Esophagus squamous epithelium (tissue), 5 donors: ENCODE data around the gene NXNL2. TPM values are rescaled to one million over a fixed set of nuclear protein-coding genes. Genes with fewer than 3 reads are reported as not detected.

Experiments
- DNase-seq: peaks from one replicate; lab custom pipeline; 2025; lab: John Stamatoyannopoulos, UW
- H3K27ac ChIP-seq, 4 donors: fragments of 200-600 bp; sonication (generic); one replicate each; pipeline ENCODE4 v1.5.1; 2016 to 2019; ENCODE audit warnings: mild to moderate bottlenecking in 1 of 4
- H3K27me3 ChIP-seq, 4 donors: fragments of 200-600 bp; sonication (generic); 1 replicate in 3 of 4; 2 replicates in 1 of 4; pipeline versions ENCODE4 v1.5.1 to v1.6.0; 2017 to 2021; ENCODE audit warnings: antibody characterized with exemption in 1 of 4
- H3K36me3 ChIP-seq, 3 donors: fragments of 200-600 bp; sonication (generic); one replicate each; pipeline ENCODE4 v1.5.1; 2016 to 2019
- H3K4me1 ChIP-seq, 3 donors: fragments of 200-600 bp; sonication (generic); one replicate each; pipeline ENCODE4 v1.5.1; 2017 to 2019
- H3K4me3 ChIP-seq, 4 donors: fragments of 200-600 bp; sonication (generic); 1 replicate in 3 of 4; 2 replicates in 1 of 4; pipeline ENCODE4 v1.5.1; 2016 to 2019; ENCODE audit warnings: mild to moderate bottlenecking in 2 of 4, moderate library complexity in 1 of 4
- H3K9me3 ChIP-seq, 3 donors: fragments of 200-600 bp; sonication (generic); one replicate each; pipeline ENCODE4 v1.5.1; 2016 to 2019
- CTCF ChIP-seq, 6 experiments: fragments of 450-650 bp in 4 of 6; fragments of 200-600 bp in 2 of 6; sonication (generic) in 2 of 6; IDR thresholded peaks; one replicate each; pipeline ENCODE4 v1.5.1; 2016 to 2019; ENCODE audit warnings: antibody characterized with exemption in 6 of 6, mild to moderate bottlenecking in 4 of 6, moderate library complexity in 4 of 6
- POLR2A ChIP-seq, 4 donors: fragments of 450-650 bp; IDR thresholded peaks; one replicate each; pipeline ENCODE4 v1.6.1; 2017; ENCODE audit warnings: antibody characterized with exemption in 4 of 4, mild to moderate bottlenecking in 4 of 4, moderate library complexity in 3 of 4
- WGBS, 2 donors: methylation state at CpG; one replicate each; pipeline ENCODE4 v1.1.5; 2018; 5-methylcytosine and 5-hydroxymethylcytosine counted together
- intact Hi-C: fragments of 100-400 bp; cut with DNase I; formaldehyde crosslinking; loops from one replicate; pipeline ENCODE4 v1.15.0; 2022
- total RNA-seq, 4 donors: library from RNA; depleted of rRNA; stranded (reverse); fragments of >200 nt; gene quantifications; one replicate each; pipeline ENCODE4 v1.1.0, GENCODE V29; 2016
- donor health status: DM: yes; HTN: yes; CAD: no.

Gene NXNL2
- total RNA-seq, 4 donors from 2014 or later = 0.76 TPM; not detected in 3

DNA sequence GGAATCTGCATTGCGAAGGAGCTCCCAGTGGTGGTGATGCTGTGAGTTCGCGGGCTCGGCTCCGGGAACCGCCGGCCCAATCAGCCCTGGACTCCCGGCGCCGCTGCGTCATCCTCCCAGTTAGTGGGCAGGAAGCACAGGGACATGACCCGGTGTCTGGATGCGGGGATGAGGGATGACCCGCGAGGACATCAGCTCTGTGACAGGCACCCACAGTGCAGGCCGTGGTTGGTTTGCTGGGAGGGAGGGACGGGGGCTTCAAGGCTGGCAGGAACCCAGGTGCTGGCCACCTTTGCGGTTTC lies 996 bp downstream of the NXNL2 start:
- peak overlapping the region in 3 of 4 donors; percentile 48 to 70 (median 49) for H3K4me3 ChIP-seq
- peaks cover 0 to 85% (median 0%) of the 10 kb centered on the region in 4 donors for H3K27me3 ChIP-seq
- H3K36me3 ChIP-seq = no peaks in the 10 kb centered on the region
- whole genome bisulfite sequencing, 2 donors = 15 to 50% methylated on average over 3 to 9 of the region's 18 CpGs
- H3K27ac ChIP-seq = peak overlapping the region in 3 of 4 donors; percentile 5 to 91 (median 74)
- peaks cover 16 to 59% (median 22%) of the 10 kb centered on the region in 3 donors for H3K4me1 ChIP-seq
- TF ChIP-seq POLR2A (IDR thresholded peaks at IDR 0.05) = no peak
- no peak for TF ChIP-seq CTCF (IDR thresholded peaks at IDR 0.05)
- no peak for DNase-seq
- intact Hi-C loops = no loop called here
- H3K9me3 ChIP-seq = no peaks in the 10 kb centered on the region

GRCh38 chr9:88536951-88537760 lies 2.2 kb downstream of the NXNL2 start:
- H3K36me3 ChIP-seq = no peaks in the 10 kb centered on the region
- H3K4me3 ChIP-seq = no peak overlapping the region
- intact Hi-C loops = no loop called here
- WGBS, 2 donors = 45 to 59% methylated on average over 14 of the region's 15 CpGs
- peaks cover 0 to 73% (median 0%) of the 10 kb centered on the region in 4 donors for H3K27me3 ChIP-seq
- no peak for TF ChIP-seq POLR2A (IDR thresholded peaks at IDR 0.05)
- DNase-seq = no peak
- H3K9me3 ChIP-seq = no peaks in the 10 kb centered on the region
- H3K4me1 ChIP-seq = peaks cover 16 to 55% (median 22%) of the 10 kb centered on the region in 3 donors
- peak overlapping the region in 2 of 4 donors; percentile 72 to 74 for H3K27ac ChIP-seq

DNA sequence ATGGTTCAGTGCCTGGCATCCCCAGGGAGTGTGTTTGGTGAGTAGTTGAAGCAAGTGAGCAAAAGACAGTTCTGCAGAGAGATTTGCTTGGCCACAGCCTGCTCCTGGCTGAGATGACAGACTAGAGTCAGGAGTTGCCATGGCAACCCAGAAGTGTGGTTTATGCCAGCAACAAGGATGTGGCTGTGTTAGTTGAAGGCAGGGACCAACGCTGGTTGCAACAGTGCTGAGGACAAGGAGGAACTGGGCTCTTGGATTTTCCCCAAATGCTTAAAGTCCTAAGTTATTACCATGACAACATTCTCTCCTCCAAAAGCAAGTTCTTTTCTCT lies 2.7 kb downstream of the NXNL2 start:
- no peak for DNase-seq
- no peaks in the 10 kb centered on the region for H3K36me3 ChIP-seq
- H3K4me3 ChIP-seq = no peak overlapping the region
- intact Hi-C loops = no loop called here
- TF ChIP-seq POLR2A (IDR thresholded peaks at IDR 0.05) = no peak
- no peak for TF ChIP-seq CTCF (IDR thresholded peaks at IDR 0.05)
- WGBS, 2 donors = 0 to 22% methylated on average over 1 of the region's 1 CpG
- peaks cover 0 to 67% (median 0%) of the 10 kb centered on the region in 4 donors for H3K27me3 ChIP-seq
- H3K9me3 ChIP-seq = no peaks in the 10 kb centered on the region
- peak overlapping the region in 2 of 4 donors; percentile 72 to 74 for H3K27ac ChIP-seq
- H3K4me1 ChIP-seq = peaks cover 16 to 51% (median 22%) of the 10 kb centered on the region in 3 donors

- intact Hi-C loops = no loop called here
- WGBS, 2 donors = 54 to 72% methylated on average over 6 to 9 of the region's 10 CpGs
Measured at GRCh38 chr9:88538311-88539085, 3.5 kb downstream of the NXNL2 start.

GRCh38 chr9:88539246-88539645 lies 4.3 kb downstream of the NXNL2 start:
- no peak for DNase-seq
- Histone ChIP-seq H3K4me1 (peaks cover 16 to 42% (median 16%) of the 10 kb centered on the region in 3 donors), H3K27me3 (peaks cover 0 to 56% (median 0%) of the 10 kb centered on the region in 4 donors), H3K9me3 (no peaks in the 10 kb centered on the region), H3K27ac (no peak overlapping the region), H3K4me3 (no peak overlapping the region), H3K36me3 (no peaks in the 10 kb centered on the region)
- no peak for TF ChIP-seq CTCF (IDR thresholded peaks at IDR 0.05)
- TF ChIP-seq POLR2A (IDR thresholded peaks at IDR 0.05) = no peak
- 91 to 92% methylated on average over 4 to 5 of the region's 6 CpGs for WGBS, 2 donors
- intact Hi-C loops = no loop called here

More at GRCh38 chr9:88538311-88539085, 3.5 kb downstream of the NXNL2 start:
- Histone ChIP-seq H3K36me3 (no peaks in the 10 kb centered on the region), H3K4me3 (no peak overlapping the region), H3K9me3 (no peaks in the 10 kb centered on the region), H3K27ac (peak overlapping the region in 1 of 4 donors; percentile 72), H3K27me3 (peaks cover 0 to 63% (median 0%) of the 10 kb centered on the region in 4 donors), H3K4me1 (peaks cover 16 to 50% (median 22%) of the 10 kb centered on the region in 3 donors)
- no peak for TF ChIP-seq POLR2A (IDR thresholded peaks at IDR 0.05)
- DNase-seq = no peak
